H1 (cell line): ENCODE measurements around the gene BRMS1L. TPM values are rescaled to one million over a fixed set of nuclear protein-coding genes. Genes with fewer than 3 reads are reported as not detected.

ENCODE experiments used
- ATF2 ChIP-seq: IDR thresholded peaks from 2 replicates; pipeline ENCODE4 v1.6.1; 2012; ENCODE audit warnings: low read length, inconsistent platforms
- polyA plus RNA-seq, 7 experiments: library from polyadenylated mRNA; depleted of rRNA in 3 of 7; stranded (reverse) in 5 of 7; unstranded in 2 of 7; fragments of >200 nt in 5 of 7; fragments of 200-250 nt in 2 of 7; gene quantifications; 1 replicate in 5 of 7; 2 replicates in 1 of 7; 4 replicates in 1 of 7; pipeline versions ENCODE4 v1.2.1 to v1.2.3, GENCODE V29; 2011 to 2013; ENCODE audit warnings: missing spikeins in 2 of 7, mixed read lengths in 2 of 7
- total RNA-seq: library from RNA; stranded (reverse); fragmentation: NEBNext Ultra II Directional; extraction: Animal tissue kit (Norgen Biotek cat#: 25700); gene quantifications from 2 replicates; pipeline ENCODE4 v1.2.1, GENCODE V29; 2021

Gene BRMS1L
- total and polyA plus RNA-seq, 2 of the 8 experiments (the other 6 are each of a cell fraction or from before 2014, with no cell fraction given), result 4.4 to 10.9 TPM

- no peak for TF ChIP-seq ATF2
Measured at GRCh38 chr14:35808076-35808637, 18.0 kb upstream of the BRMS1L start (continued).
